Fibroblast of mammary gland (primary cell): ENCODE data around the gene THY1.
"Not testable (repeated sequence)": the region's sequence is repeated elsewhere in the genome, so short reads cannot be mapped to it uniquely, and the experiment has no call there.

Experiments
- DNase-seq: peaks from one replicate; pipeline ENCODE4 v3.0.0-alpha.2; 2010; ENCODE audit warnings: low read depth
- H3K4me3 ChIP-seq: 2 replicates; pipeline ENCODE4 v1.5.1; 2011; ENCODE audit warnings: low read depth, mild to moderate bottlenecking, low read length, moderate library complexity; ENCODE audit not compliant: control insufficient read depth
- CTCF ChIP-seq: conservative IDR thresholded peaks from 2 replicates; pipeline ENCODE4 v1.5.1; 2011; ENCODE audit warnings: low read depth, low read length, inconsistent platforms; ENCODE audit not compliant: control insufficient read depth, insufficient read depth

The THY1 gene

GRCh38 chr11:119415517-119415916, 7.5 kb downstream of the THY1 start:
- no peak for TF ChIP-seq CTCF
- H3K4me3 ChIP-seq, result no peak overlapping the region
- DNase-seq, result no peak

GRCh38 chr11:119414734-119415133, 8.2 kb downstream of the THY1 start:
- H3K4me3 ChIP-seq, result no peak overlapping the region
- no peak for TF ChIP-seq CTCF
- no peak for DNase-seq

GRCh38 chr11:119414321-119414720, 8.7 kb downstream of the THY1 start:
- no peak for DNase-seq
- no peak for TF ChIP-seq CTCF
- H3K4me3 ChIP-seq, result no peak overlapping the region

- no peak for DNase-seq
- H3K4me3 ChIP-seq, result no peak overlapping the region
- TF ChIP-seq CTCF, result no peak
Measured at GRCh38 chr11:119412072-119412471, 10.9 kb downstream of the THY1 start.

- TF ChIP-seq CTCF, result no peak
- H3K4me3 ChIP-seq, result no peak overlapping the region
- DNase-seq, result no peak
Measured at GRCh38 chr11:119410501-119410900, 12.5 kb downstream of the THY1 start.

GRCh38 chr11:119409731-119410130, 13.2 kb downstream of the THY1 start:
- DNase-seq, result no peak
- no peak for TF ChIP-seq CTCF
- H3K4me3 ChIP-seq, result no peak overlapping the region

GRCh38 chr11:119406005-119406404, 17.0 kb downstream of the THY1 start:
- peak; percentile 47 for DNase-seq
- TF ChIP-seq CTCF, result no peak
- no peak overlapping the region for H3K4me3 ChIP-seq

GRCh38 chr11:119405448-119405847, 17.5 kb downstream of the THY1 start:
- not testable (repeated sequence) for DNase-seq, H3K4me3 ChIP-seq
